HG03469 (cell line): ENCODE data around the gene SIRT3.
"Not testable (repeated sequence)": the region's sequence is repeated elsewhere in the genome, so short reads cannot be mapped to it uniquely, and the experiment has no call there.

Experiments used
- ATAC-seq: cut with Tn5 transposase; IDR thresholded peaks from one replicate; pipeline ENCODE4 v1.9.1; 2021; ENCODE audit warnings: mild to moderate bottlenecking, moderate library complexity, moderate number of reproducible peaks; ENCODE audit not compliant: unreplicated experiment

SIRT3 gene

DNA sequence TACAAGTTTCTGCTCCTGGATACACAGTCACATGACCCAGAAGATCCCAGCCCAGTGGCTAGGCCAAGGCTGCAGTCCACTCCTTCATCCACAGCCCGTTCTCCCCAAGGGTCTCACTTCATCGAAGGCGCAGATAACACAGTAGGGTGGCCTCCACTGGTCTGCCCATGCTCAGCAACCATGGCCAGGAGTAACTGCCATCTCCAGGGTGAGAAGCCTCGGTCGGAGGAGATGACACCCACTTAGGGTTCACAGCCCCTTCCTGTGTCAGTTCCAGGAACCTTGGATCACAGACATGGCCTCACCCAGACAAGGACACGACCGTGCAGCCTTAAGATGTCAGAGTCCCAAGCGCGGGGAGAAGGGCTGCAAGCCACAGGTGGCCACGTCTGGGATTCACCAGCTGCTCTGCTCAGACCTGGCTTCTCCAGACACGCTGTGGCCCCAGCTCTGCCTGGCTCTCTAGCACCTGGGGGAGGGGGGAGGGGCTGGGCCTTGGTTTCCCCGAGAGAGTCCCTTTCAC lies 31.5 kb downstream of the SIRT3 start:
- no peak for ATAC-seq

DNA sequence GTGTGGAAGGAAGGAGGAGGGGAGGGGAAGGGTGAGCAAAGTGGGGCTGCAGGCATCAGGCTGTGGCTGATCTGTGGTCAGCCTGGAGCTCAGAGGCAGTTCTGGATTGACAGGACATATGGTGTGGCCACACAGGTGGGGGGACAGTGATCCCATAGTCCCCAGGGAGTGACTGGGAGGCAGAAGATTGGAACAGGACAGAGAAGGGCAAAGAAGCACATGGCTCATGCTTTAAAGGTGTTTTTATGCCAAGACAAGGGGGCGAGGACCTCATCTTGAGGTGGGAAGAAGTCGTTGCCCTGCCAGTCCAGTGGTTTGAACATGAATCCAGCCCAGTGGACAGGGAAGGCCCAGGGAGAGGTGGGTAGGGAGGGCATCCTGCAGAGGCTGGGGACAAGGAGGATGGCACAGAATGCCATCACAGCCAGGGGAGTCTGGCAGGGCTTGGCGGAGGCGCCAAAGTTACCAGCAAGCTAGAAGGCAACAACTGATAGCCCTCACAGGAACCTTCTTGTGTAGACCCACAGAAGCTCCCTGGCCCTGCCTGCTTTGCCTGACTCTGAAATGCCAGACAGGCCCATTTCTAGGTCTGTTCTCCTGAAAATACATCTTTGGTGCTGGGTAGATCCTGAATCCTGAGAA lies 32.1 kb downstream of the SIRT3 start:
- ATAC-seq = no peak

DNA sequence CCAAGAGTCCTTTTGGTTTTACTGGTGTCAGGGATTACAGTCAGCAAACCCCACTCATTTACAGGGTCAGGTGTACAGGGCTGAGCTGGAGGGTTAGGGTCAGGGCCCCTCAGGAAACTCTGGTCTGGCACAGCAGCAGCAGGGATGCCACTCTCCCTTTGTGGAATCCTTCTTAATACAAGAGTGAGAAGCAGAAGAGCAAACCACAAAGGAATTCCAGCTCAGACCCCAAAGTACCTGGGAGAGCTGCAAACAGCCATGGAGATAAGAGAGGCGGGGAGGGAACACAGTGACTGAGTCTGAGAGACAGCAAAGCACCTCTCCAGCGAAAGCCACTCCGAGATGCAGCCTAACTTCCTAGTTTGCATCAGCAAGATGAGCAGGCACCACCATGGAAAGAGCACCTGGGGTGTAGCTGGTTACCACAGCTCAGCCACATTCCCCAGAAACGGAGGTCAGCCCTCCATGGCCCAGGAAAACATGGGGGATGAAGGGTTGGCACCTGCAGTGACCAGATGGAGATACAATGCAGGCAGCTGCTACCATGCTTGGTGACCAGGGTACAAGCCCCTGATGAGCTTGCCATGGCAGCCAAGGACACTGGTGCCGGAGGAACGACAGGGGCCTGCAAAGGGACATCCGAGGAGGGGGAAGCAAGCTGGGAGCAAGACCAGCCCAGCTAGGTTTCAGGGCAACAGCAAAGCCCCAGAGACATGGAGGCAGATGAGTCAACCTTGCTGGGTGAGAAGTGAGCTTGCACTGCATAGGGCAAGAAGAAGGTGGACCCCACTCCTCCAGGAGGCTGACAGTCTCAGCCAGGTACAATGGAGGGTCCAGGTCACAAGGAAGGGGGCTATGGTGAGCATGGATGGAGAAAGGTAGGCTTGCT lies 32.8 kb downstream of the SIRT3 start:
- ATAC-seq = no peak

DNA sequence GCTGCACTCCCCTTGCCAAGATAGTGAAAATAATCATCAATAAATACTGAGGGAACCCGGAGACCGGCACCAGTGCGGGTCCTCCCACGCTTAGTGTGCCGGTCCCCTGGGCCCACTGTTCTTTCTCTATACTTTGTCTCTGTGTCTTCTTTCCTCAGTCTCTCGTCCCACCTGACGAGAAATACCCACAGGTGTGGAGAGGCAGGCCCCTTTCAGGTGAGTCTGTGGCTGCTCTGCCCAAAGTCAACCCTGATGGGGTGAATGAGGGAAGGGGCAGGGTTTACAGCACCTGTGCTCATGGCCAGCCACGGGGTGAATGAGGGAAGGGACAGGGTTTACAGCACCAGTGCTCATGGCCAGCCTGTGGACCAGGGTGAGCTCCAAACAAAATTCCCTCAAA lies 33.7 kb downstream of the SIRT3 start:
- no peak for ATAC-seq

DNA sequence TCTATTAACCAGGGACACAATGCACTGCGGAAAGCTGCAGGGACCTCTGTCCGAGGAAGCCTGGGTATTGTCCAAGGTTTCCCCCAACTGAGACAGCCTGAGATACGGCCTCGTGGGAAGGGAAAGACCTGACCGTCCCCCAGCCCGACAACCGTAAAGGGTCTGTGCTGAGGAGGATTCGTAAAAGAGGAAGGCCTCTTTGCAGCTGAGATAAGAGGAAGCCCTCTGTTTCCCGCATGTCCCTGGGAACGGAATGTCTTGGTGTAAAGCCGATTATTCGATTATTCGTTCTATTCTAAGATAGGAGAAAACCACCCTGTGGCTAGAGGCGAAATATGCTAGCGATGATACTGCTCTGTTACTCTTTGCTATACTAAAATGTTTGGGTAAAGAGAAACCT lies 34.2 kb downstream of the SIRT3 start:
- no peak for ATAC-seq

DNA sequence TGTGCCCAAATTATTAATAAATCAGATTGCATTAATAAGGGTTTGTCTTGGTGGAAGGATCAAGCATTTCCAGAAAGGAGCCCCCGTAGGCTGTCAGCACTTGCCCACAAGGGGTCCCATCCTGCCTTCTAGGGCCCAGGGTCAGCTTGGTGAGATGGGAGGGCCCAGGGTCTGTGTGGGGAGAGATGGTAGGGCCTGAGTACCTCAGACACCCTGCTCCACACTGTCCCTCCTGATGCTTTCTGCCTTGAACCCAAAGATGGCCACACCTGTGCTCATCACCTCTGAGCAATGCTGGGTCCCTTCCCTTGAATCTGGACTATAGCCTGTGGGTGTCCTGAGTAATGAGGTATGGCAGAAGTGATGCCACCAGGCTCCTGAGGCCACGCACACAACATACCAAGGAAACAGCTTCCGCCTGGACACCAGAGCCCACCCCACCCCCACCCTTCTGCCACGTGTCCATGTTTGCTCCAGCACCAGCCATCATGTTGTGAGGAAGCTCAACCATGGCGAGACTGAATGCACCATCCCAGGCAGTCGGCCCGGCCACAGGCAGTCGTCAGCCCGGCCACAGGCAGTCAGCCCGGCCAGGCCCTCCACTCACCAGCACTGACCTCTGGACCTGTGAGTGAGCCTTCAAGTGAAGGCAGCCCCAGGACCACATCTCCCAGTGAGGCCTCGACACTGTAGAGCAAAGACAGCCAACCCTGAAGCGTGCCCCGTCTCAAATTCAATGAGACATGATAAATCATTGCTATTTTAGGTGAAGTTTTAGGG lies 35.7 kb downstream of the SIRT3 start:
- ATAC-seq = no peak

DNA sequence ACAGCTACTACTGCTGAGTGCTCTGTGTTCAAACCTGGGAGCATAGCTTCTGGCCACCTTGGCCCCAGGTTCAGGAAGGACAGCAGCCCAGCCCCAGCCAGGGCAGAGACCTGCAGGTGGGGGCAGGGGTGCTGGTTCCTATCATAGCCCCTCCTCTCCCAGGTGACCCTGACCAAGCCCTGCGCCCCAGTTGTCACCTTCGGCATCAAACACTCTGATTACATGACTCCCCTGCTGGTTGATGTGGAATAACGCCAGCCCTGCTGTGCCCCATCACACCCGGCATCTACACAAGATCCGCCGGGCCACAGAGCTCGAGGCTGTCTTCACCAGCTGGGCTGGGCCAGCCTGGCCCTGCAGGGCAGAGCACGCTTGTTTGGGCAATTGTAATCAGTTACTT lies 36.4 kb downstream of the SIRT3 start:
- ATAC-seq = no peak

DNA sequence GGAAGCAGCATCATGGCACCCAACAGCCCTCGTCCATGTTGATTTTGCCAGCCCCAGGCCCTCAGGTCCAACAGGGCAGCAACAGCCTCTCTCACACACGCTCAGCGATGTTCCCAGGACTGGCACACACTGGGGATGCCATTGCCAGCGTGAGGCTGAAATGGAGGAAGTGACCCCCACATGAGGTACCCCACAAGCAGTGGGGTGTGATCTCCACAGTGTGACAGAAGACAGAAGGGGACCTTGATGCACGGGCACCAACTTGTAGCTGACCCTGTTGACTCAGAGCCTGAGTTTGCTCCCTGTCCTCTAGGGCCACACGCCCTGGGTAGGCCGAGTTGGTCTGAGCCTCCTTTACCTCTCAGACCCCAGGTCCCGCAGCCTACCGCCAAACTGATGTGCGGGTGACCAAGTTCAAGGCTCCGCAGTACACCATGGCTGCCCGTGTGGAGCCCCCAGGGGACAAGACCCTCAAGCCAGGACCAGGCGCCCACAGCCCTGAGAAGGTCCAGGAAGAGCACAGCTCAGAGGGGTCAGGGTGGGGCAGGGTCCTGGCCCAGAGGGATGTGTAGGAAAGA lies 37.0 kb downstream of the SIRT3 start:
- no peak for ATAC-seq

DNA sequence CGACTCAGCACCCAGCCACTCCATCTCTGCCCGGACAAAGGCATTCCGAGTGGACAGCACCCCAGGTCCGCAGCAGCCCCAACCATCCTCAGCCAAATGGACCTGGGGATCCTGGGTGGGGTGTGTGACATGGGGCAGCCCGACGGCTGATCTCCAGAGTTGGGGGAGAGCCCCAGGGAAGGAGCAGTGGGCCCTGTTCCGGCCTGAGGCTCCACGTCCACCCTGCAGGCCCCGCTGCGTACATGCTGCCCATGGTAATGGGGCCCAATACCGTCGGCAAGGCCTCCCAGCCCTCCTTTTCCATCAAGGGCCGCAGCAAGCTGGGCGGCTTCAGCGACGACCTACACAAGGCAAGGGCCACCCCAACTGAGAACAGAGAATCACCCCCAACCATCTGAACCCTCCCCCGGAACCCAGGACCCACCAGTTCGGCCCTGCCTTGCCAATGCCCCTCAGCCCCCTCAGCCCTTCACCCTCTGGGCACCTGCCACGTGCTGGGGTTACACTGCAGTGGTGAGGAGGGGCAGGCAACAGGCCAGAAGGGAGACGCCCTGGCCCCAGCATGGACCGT lies 37.8 kb downstream of the SIRT3 start:
- no peak for ATAC-seq

DNA sequence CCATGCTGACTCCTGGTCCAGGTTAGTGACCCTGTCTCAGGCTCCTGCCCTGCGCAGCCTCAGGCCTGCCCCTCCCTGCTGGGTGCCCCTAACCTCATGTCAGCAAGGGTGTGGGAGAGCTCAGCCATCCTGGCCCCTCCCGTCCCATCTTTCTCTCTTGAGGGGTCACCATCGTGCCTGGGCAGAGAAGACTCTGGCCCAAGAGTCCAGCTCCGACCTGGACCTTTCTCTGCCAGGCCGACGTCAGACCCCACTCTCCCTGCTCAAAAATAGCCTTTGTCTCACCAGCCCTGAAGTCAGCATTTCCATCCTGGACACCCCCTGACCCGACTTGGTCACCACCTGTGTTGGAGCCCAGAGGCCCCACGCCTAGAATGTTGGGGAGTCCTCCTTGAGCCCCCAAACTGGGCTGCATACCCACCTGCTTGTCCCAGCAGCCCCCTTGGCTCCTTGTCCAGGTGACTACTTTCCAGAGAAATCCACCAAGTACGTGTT lies 38.4 kb downstream of the SIRT3 start:
- ATAC-seq = no peak

DNA sequence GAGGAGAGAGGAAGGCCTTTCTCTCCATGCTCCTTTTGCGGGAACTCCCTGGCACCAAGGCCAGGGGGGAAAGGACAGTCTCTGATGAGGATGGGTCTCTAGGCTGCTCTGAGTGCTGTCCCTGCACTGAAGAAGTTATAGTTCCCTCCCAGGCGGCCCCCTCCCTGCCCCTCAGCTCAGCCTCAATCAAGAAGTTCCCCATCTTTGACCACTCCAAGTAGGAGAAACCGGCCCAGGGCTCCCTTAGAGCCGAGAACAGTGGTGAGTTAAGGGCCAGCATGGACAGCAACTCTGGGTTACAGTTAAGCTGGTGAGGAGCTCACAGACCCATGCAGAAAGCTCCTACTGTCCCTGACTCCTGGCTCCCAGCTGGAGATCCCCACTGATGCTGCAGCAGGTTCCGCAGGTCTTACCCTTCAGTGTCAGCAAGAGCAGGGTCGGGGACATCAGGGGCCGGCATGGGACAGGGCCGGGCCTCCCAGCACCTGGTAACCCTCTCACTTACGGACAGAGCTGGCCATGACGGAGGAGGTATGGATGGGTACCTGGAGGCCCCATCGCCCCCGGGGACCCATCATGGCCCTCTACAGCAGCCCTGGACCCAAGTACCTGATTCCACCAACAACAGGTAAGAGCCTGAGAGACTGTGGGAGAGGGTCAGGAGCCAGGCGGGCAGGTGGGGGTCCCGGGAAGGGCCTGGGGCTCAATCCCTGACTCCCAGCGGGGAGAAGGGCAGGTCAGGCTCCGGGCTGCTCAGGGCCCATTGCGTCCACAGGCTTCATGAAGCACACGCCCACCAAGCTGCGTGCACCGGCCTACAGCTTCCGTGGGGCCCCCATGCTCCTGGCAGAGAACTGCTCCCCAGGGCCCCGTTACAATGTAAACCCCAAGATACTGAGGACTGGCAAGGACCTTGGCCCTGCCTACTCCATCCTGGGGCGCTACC lies 39.1 kb downstream of the SIRT3 start:
- no peak for ATAC-seq

DNA sequence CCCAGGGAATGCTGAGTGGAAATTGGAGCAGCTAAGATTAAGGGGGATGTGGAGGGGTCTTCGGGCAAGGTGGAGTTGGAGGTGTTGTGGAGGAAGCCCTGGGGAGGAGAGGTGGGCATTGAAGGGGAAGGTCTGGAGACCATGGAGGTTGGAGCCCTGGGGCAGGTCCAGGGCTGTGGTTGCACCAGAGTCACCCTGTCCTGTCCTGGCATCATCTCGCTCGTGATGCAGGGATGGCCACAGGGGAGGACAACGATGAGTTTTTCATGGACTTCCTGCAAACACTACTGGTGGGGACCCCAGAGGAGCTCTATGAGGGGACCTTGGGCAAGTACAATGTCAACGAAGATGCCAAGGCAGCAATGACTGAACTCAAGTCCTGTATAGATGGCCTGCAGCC lies 42.7 kb downstream of the SIRT3 start:
- not testable (repeated sequence) for ATAC-seq

DNA sequence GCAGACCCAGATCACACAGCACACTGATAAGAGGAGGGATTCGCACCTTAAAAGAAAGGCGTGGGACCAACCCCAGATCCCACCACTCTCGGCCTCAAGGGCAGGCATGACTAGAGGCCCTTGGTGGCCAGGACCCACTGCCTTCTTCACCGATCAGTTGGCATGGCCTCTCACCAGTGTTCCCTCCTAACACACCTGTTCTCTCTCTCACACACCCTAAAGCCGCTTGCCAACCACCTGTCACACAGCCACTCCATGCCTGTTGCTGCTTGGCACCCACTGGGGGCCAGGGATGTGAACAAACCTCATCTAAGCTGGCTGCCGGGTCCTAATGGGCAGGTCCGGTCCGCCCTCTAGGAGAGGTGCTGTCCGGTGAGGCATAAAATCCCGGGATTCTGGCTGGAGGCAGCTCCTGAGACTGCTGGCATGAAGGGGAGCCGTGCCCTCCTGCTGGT lies 43.4 kb downstream of the SIRT3 start, which contains the start of gene SCGB1C1:
Gene SCGB1C1, plus strand, starts transcription at position 405 of the 455 bp plus-strand sequence. Its CDS starts 22 bp downstream, at position 427.
- ATAC-seq = not testable (repeated sequence)

DNA sequence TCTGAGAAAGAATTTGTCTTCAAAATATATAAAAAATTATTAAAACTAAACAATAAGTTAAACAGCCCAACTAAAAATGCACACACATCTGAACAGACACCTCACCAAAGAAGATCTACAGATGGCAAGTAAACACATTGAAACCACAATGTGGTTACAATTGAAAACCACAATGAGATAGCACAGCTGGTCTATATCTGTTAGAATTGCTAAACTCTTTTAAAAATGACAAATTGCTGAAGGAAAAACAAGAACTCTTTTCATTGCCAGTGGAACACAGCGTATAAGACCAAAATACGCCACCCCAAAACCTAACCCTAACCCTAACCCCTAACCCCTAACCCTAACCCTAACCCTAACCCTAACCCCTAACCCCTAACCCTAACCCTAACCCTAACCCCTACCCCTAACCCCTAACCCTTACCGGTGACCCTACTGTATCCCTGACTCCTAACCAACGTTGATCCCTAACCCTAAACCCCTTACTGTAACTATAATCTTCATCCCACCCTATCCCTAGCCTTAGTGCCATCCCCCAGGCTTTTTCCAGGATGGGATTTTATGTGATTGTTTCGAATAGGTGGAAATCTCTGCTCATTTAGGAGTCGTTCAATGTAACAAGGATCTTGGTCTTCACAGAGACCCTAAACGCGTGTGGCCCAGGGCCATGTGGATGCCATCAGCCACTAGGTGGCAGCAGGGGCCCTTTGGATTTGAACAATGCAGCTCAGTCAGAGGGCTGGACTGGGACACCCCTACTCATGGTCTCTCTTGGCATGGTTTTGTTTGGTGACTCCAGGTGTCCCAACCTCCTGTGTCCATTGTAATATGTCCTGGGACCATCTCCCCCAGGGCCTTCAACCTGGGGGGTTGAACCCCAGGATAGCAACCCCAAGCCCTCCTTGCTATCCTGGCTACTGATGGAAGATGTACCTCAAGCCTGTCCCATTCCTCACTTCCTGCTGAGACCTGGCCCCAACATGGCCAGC lies 44.4 kb downstream of the SIRT3 start:
- ATAC-seq = not testable (repeated sequence)

DNA sequence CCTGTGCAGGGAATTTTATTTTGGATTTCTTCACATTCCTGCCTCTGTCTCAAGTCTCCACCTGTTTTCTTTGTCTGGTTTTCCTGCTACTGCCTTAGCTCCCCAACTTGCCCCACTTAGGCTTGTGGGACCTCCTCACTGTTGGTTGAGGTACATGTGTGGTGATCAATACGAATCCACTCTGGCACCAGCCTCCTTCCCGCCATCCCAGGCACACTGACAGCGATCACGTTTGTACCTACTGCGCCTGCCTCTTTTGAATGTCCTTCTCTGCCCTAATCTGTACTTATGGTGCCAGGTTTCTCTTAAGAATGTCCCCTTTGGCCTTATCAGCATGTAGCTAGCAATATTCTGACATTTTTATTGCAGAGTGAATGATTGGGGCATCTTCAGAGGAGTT lies 45.6 kb downstream of the SIRT3 start:
- ATAC-seq = not testable (repeated sequence)

DNA sequence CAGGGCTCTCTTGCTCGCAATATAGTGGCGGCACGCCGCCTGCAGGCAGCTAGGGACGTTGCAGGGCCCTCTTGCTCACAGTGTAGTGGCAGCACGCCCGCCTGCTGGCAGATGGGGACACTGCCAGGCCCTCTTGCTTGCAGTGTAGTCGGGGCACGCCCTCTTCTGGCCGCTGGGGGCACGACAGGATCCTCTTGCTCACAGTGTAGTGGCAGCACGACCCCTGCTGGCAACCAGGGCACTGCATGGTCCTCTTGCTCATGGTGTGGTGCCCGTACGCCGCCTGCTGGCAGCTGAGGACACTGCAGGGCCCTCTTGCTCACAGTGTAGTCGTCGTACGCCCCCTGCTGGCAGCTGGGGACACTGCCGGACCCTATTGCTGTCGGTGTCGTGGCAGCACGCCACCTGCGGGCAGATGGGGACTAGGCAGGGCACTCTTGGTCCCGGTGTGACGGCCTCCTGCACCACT lies 46.3 kb downstream of the SIRT3 start:
- peak; percentile 59 for ATAC-seq

DNA sequence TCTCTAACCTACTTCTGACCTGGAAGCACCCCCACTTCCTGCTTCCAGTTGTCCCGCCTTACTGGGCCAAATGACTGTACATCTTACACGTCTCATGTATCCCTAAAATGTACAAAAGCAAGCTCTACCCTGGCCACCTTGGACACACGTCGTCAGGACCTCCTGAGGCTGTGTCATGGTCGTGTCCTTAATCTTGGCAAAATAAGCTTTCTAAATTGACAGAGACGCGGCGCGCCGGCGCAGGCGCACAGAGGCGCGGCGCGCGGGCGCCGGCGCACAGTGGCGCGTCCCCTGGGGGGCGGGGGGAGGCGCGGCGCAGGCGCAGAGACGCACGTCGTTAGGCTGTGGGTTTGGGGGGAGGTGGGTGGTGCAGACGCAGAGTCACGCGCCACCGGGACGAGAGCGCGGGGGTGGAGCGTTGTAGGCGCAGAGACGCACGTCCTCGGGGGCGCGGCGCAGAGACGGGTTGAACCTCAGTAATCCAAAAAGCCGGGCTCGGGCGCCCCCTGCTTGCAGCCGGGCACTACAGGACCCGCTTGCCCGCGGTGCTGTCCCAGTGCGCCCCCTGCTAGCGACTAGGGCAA lies 46.9 kb downstream of the SIRT3 start:
- not testable (repeated sequence) for ATAC-seq
